Right atrium auricular region (tissue), 2 donors: ENCODE results near the gene NBEAL1. TPM values are rescaled to one million over a fixed set of nuclear protein-coding genes. Genes with fewer than 3 reads are reported as not detected.
"Not testable (repeated sequence)": the region's sequence is repeated elsewhere in the genome, so short reads cannot be mapped to it uniquely, and the experiment has no call there.

Experiments used
- DNase-seq: peaks from one replicate; pipeline ENCODE4 v3.0.0-alpha.2; 2019; ENCODE audit warnings: low spot score
- H3K27ac ChIP-seq, 2 donors: fragments of 200-600 bp; sonication (generic); 1 replicate in 1 of 2; 2 replicates in 1 of 2; pipeline ENCODE4 v1.5.1; 2016 to 2019
- H3K27me3 ChIP-seq, 2 donors: fragments of 200-600 bp; sonication (generic); one replicate each; pipeline versions ENCODE4 v1.5.1 to v1.6.0; 2017 to 2019
- H3K36me3 ChIP-seq: fragments of 200-600 bp; sonication (generic); one replicate; pipeline ENCODE4 v1.5.1; 2016
- H3K4me1 ChIP-seq, 2 donors: fragments of 200-600 bp; sonication (generic); one replicate each; pipeline versions ENCODE4 v1.5.1 to v1.6.0; 2017 to 2019
- H3K4me3 ChIP-seq, 2 donors: fragments of 200-600 bp; sonication (generic); 1 replicate in 1 of 2; 2 replicates in 1 of 2; pipeline ENCODE4 v1.5.1; 2017 to 2019; ENCODE audit warnings: mild to moderate bottlenecking in 1 of 2, moderate library complexity in 1 of 2
- H3K9me3 ChIP-seq, 2 donors: fragments of 200-600 bp; sonication (generic); one replicate each; pipeline ENCODE4 v1.5.1; 2019
- CTCF ChIP-seq, 2 donors: fragments of 200-600 bp; sonication (generic); IDR thresholded peaks; one replicate each; pipeline ENCODE4 v1.5.1; 2019; ENCODE audit warnings: antibody characterized with exemption in 2 of 2
- total RNA-seq, 2 donors: library from RNA; depleted of rRNA; stranded (reverse); fragments of >200 nt; gene quantifications; one replicate each; pipeline ENCODE4 v1.1.0, GENCODE V29; 2016

NBEAL1 gene
- total RNA-seq, 2 donors from 2014 or later: 11.6 to 20.1 TPM

DNA sequence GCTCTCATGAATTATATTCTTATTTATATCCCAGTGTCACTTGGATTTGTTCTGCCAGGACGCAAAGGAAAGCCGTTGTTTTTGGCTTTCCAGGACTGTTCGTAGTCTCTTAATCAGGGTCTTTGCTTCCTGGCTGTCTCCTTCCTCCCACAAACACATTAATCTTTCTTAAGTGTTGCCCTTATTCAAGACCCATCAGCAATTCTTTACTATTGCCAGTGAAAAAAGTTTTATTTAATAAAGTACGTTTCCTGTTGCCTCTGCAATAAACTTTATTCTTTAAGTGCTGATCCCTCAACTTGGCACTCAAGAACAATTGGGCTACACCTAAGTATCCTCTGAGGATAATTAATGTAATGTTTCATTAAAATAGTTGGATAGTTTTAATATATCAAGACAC is 155.8 kb downstream of the NBEAL1 start:
- no peak for DNase-seq
- Histone ChIP-seq H3K36me3 (peaks cover 44% of the 10 kb centered on the region), H3K4me1 (no peaks in the 10 kb centered on the region), H3K9me3 (no peaks in the 10 kb centered on the region), H3K27me3 (no peaks in the 10 kb centered on the region), H3K4me3 (no peak overlapping the region), H3K27ac (no peak overlapping the region)
- no peak for TF ChIP-seq CTCF (IDR thresholded peaks at IDR 0.05)

DNA sequence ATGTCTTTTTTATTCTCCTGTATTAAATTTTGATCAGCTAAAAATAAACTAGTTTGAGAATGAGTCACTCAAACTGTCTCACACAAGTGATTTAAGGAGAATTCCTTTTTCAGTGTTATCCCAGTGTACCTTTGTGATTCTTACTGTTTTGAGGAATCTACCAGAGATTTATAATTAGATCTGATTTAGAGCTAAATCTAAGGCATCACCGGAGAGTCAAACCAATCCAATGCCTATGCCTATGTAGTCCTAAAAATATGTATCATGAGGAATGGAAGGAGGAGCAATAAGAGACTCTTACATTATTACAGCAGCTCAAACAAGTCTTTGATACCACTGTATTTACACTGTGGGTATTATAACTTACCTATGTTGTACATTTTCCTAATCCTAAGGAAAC is 160.7 kb downstream of the NBEAL1 start:
- Histone ChIP-seq H3K36me3 (peaks cover 33% of the 10 kb centered on the region), H3K9me3 (no peaks in the 10 kb centered on the region), H3K4me3 (no peak overlapping the region), H3K27me3 (no peaks in the 10 kb centered on the region), H3K27ac (no peak overlapping the region), H3K4me1 (no peaks in the 10 kb centered on the region)
- TF ChIP-seq CTCF (IDR thresholded peaks at IDR 0.05): no peak
- DNase-seq: no peak

GRCh38 chr2:203177361-203177760 is 162.7 kb downstream of the NBEAL1 start:
- no peaks in the 10 kb centered on the region for H3K9me3 ChIP-seq

DNA sequence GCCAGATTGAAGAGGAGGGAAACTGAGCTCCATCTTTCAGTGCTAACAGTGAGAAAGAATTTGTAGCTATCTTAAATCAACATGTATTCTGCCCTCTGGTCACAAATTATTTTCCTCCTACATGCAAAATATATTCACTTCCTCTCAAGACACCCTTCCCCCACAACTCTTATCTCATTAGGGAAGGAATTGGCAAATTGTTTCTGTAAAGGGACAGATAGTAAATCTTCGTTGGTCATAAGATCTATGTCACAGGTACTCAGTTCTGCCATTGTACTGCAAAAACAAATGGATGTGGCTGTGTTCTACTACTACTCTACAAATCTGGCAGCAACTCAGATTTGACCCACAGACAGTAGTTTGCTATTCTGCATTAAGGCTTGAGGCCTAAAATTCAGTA is 171.2 kb downstream of the NBEAL1 start:
- TF ChIP-seq CTCF (IDR thresholded peaks at IDR 0.05): no peak
- H3K4me3 ChIP-seq: no peak overlapping the region
- H3K4me1 ChIP-seq: no peaks in the 10 kb centered on the region
- no peaks in the 10 kb centered on the region for H3K27me3 ChIP-seq
- peaks cover 54% of the 10 kb centered on the region for H3K36me3 ChIP-seq
- DNase-seq: no peak
- H3K27ac ChIP-seq: no peak overlapping the region
- H3K9me3 ChIP-seq: no peaks in the 10 kb centered on the region

More at GRCh38 chr2:203177361-203177760, 162.7 kb downstream of the NBEAL1 start:
- DNase-seq: no peak
- Histone ChIP-seq H3K27ac (no peak overlapping the region), H3K36me3 (peaks cover 28% of the 10 kb centered on the region), H3K4me3 (no peak overlapping the region), H3K4me1 (no peaks in the 10 kb centered on the region), H3K27me3 (no peaks in the 10 kb centered on the region)
- TF ChIP-seq CTCF (IDR thresholded peaks at IDR 0.05): no peak

DNA sequence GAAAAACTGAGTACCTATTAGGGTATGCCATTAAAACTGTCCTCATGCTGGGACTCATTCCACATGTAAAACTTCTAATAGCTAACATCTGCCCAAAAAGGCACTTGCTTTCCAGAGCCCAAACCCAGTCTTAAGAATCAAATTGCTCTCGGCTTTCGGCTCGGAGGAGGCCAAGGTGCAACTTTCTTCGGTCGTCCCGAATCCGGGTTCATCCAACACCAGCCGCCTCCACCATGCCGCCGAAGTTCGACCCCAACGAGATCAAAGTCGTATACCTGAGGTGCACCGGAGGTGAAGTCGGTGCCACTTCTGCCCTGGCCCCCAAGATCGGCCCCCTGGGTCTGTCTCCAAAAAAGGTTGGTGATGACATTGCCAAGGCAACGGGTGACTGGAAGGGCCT is 175.9 kb downstream of the NBEAL1 start:
- H3K4me3 ChIP-seq, H3K9me3 ChIP-seq, H3K27me3 ChIP-seq, H3K4me1 ChIP-seq, DNase-seq, H3K27ac ChIP-seq: not testable (repeated sequence)
- H3K36me3 ChIP-seq: peaks cover 56% of the 10 kb centered on the region

DNA sequence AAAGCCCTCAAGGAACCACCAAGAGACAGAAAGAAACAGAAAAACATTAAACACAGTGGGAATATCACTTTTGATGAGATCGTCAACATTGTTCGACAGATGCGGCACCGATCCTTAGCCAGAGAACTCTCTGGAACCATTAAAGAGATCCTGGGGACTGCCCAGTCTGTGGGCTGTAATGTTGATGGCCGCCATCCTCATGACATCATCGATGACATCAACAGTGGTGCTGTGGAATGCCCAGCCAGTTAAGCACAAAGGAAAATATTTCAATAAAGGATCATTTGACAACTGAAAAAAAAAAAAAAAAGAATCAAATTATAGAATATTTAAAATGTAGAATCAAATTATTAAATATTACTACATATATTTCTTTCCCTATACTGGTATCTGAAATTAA is 176.4 kb downstream of the NBEAL1 start:
- DNase-seq, H3K9me3 ChIP-seq: not testable (repeated sequence)
- H3K36me3 ChIP-seq: peaks cover 51% of the 10 kb centered on the region

DNA sequence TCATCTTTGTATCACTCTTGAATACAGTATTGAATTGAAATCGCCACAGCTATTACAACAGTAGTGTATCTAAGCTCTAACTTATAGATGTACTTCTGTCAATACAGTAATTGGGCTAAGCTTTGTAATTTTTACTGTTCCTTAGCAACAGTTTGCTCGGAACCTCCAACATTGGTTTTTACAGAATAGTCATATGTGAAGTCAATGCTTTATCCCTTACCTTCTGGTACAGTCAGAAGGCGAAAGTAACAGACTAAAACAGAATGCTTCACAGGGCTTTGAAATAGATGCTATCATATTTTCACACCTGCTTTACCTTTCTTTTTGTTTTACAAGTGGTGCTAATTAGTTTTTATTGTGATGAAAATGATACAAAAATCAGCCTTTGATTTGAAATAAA is 177.3 kb downstream of the NBEAL1 start:
- H3K27me3 ChIP-seq: no peaks in the 10 kb centered on the region
- no peak for TF ChIP-seq CTCF (IDR thresholded peaks at IDR 0.05)
- H3K36me3 ChIP-seq: peaks cover 42% of the 10 kb centered on the region
- no peak overlapping the region for H3K4me3 ChIP-seq
- H3K4me1 ChIP-seq: no peaks in the 10 kb centered on the region
- DNase-seq: no peak
- no peak overlapping the region for H3K27ac ChIP-seq
- H3K9me3 ChIP-seq: no peaks in the 10 kb centered on the region

More for the DNA sequence above, 176.4 kb downstream of the NBEAL1 start:
- not testable (repeated sequence) for H3K27me3 ChIP-seq, H3K4me3 ChIP-seq, H3K4me1 ChIP-seq, H3K27ac ChIP-seq
